GM12873 (cell line): ENCODE measurements around the gene TMEM151B.

Experiments used
- CTCF ChIP-seq: IDR thresholded peaks from 2 replicates; pipeline ENCODE4 v1.5.1; 2012; ENCODE audit warnings: low read depth, mild to moderate bottlenecking, moderate library complexity, low read length, control low read depth; ENCODE audit not compliant: insufficient read depth; ENCODE audit errors: missing control alignments

TMEM151B gene

GRCh38 chr6:44333942-44334341, 63.7 kb downstream of the TMEM151B start:
- no peak for TF ChIP-seq CTCF

GRCh38 chr6:44335631-44336030, 65.4 kb downstream of the TMEM151B start:
- TF ChIP-seq CTCF: no peak

GRCh38 chr6:44338228-44339122, 68.2 kb downstream of the TMEM151B start:
- TF ChIP-seq CTCF: peak; percentile 78

GRCh38 chr6:44339301-44339700, 69.1 kb downstream of the TMEM151B start:
- no peak for TF ChIP-seq CTCF

GRCh38 chr6:44339763-44340625, 69.7 kb downstream of the TMEM151B start:
- no peak for TF ChIP-seq CTCF

GRCh38 chr6:44341095-44341890, 71.0 kb downstream of the TMEM151B start:
- TF ChIP-seq CTCF: no peak
